ENCODE data around the gene FBN1. TPM values are rescaled to one million over a fixed set of nuclear protein-coding genes. Genes with fewer than 3 reads are reported as not detected.

The FBN1 gene
- total RNA-seq, 1 donor from 2014 or later = 102 TPM

DNA sequence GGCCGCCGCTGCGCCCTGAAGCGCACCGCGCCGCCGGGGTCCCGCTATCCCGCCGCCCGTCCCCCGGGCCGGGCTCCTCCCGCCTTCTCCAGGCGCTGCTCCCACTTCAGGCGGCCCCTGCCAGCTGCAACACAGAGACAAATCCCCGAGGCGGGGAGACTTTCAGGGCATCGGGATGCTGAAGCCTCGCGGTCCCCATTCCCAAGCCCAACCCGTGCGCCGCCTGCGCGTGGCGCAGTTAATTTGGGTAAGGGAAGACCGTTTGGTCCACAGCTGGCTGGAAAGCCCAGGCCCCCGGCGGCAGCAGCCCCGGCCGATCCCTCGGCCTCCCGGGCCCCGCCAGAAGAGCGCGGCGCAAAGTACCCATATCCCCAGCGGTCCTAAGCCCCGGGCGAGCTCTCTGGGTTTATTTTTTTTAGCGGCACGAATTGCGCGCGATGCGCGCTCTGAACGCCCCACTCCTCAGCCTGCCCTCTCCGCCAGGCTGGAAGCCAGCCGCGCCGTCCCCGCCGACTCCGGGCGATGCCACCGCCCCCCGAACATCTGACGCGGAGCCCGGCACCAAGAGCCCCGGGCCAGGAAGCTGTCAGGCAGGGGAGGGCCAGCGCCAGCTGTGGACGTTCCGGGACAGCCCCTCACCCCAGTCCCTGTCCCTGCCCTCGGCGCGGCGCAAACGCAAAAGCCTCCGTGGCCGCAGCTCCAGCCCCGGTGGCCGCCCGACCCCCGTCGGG lies 517 bp downstream of the FBN1 start:
- Histone ChIP-seq H3K27me3 (no peaks in the 10 kb centered on the region), H3K36me3 (no peaks in the 10 kb centered on the region), H3K4me1 (peaks cover 24% of the 10 kb centered on the region), H3K27ac (peak overlapping the region; percentile 93), H3K9me3 (no peaks in the 10 kb centered on the region), H3K4me3 (peak overlapping the region; percentile 61 to 84)
- DNase-seq (ENCODE audit: extremely low spot score in 2 of 2) = no peak
- no peak for TF ChIP-seq POLR2AphosphoS5 (IDR thresholded peaks at IDR 0.05; ENCODE audit: insufficient read depth in 1 of 2, low read depth in 1 of 2)
- TF ChIP-seq, protein P1, sequence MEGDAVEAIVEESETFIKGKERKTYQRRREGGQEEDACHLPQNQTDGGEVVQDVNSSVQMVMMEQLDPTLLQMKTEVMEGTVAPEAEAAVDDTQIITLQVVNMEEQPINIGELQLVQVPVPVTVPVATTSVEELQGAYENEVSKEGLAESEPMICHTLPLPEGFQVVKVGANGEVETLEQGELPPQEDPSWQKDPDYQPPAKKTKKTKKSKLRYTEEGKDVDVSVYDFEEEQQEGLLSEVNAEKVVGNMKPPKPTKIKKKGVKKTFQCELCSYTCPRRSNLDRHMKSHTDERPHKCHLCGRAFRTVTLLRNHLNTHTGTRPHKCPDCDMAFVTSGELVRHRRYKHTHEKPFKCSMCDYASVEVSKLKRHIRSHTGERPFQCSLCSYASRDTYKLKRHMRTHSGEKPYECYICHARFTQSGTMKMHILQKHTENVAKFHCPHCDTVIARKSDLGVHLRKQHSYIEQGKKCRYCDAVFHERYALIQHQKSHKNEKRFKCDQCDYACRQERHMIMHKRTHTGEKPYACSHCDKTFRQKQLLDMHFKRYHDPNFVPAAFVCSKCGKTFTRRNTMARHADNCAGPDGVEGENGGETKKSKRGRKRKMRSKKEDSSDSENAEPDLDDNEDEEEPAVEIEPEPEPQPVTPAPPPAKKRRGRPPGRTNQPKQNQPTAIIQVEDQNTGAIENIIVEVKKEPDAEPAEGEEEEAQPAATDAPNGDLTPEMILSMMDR (IDR thresholded peaks at IDR 0.05) = no peak
- TF ChIP-seq POLR2A (IDR thresholded peaks at IDR 0.05) = no peak
- intact Hi-C loops (cut with DNase I) = loop anchor here (10.0 kb wide), 1 partner anchor 100 kb away; no protein-coding TSS in a partner anchor

DNA sequence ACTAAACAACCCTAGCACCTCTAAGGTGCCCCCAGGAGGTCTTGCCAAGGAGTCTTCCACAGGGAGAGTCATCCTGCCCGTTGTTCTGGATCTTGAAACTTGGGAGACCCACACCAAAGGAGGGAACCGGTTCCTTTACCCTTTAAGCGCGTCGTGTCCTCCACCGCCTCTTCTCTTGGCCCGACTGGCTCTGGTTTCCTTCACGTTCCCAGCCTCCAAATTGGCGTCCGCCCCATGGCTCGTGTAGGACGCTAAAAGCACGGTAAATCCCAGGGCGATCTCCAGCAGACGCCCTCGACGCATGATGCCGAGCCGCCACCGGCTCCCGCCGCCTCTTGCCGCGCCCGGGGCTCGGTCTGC lies 1.1 kb downstream of the FBN1 start:
- Histone ChIP-seq H3K36me3 (no peaks in the 10 kb centered on the region), H3K9me3 (no peaks in the 10 kb centered on the region), H3K27ac (peak overlapping the region; percentile 93), H3K4me1 (peaks cover 24% of the 10 kb centered on the region), H3K4me3 (peak overlapping the region; percentile 61 to 84), H3K27me3 (no peaks in the 10 kb centered on the region)
- intact Hi-C loops (cut with DNase I) = loop anchor here (10.0 kb wide), 1 partner anchor 100 kb away; no protein-coding TSS in a partner anchor
- DNase-seq (ENCODE audit: extremely low spot score in 2 of 2) = no peak
- no peak for TF ChIP-seq POLR2A (IDR thresholded peaks at IDR 0.05)

DNA sequence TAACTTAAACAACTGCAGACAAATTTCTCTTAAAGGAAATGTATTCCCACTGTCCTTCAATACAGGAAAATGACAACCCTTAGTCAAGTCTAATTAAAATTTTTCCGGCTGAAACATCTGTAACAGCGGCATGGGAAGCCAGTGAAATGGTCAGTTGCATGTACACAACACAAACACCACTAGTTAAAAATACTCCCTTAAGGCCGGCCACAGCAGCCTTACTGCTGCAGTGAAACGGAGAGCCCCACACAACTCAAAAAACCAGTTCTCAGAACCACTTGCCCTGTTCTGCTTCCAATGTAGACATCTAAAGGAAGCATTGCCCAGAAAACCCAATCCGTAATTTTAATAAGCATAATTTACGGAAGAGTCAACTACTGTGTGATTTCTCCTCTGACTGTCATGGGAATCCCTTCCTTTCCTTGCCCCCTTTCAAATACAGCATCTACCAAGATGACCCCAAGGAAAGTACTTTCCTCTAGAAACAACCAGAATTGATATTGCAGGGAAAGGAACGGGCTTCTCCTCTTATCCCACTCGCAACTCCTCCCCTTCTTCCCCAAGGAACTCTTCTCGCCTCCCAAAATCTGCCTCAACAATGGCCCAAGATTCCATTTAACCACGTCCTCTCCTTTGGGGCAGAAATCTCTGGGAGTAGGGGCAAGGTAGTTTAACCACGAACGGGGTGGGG lies 1.6 kb downstream of the FBN1 start:
- H3K4me1 ChIP-seq = peaks cover 24% of the 10 kb centered on the region
- no peaks in the 10 kb centered on the region for H3K27me3 ChIP-seq
- TF ChIP-seq POLR2AphosphoS5 (IDR thresholded peaks at IDR 0.05; ENCODE audit: insufficient read depth in 1 of 2, low read depth in 1 of 2) (no peak), POLR2A (IDR thresholded peaks at IDR 0.05) (no peak)
- peak overlapping the region; percentile 93 for H3K27ac ChIP-seq
- intact Hi-C loops (cut with DNase I) = loop anchor here (10.0 kb wide), 1 partner anchor 99 kb away; no protein-coding TSS in a partner anchor
- H3K36me3 ChIP-seq = no peaks in the 10 kb centered on the region
- H3K9me3 ChIP-seq = no peaks in the 10 kb centered on the region
- peak overlapping the region; percentile 61 to 84 for H3K4me3 ChIP-seq
- no peak for DNase-seq (ENCODE audit: extremely low spot score in 2 of 2)

DNA sequence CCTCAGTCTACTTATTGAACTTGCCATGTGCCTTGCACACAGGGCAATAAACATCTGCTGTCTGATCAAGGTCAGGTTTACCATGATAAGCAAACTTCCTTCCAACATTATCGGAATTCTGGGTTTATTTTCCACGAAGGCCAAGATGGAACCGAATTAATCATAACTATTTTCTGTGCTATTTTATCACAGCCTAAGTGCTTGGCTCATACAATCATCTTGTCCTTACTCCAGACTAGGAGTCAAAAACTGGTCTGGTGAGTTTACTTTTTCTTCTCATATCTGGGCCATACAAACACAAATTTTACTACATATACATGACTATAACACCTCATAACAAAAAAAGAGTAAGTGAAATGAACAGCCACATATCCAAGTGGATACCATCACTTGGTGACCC lies 2.3 kb downstream of the FBN1 start:
- H3K9me3 ChIP-seq = no peaks in the 10 kb centered on the region
- TF ChIP-seq POLR2A (IDR thresholded peaks at IDR 0.05) = no peak
- TF ChIP-seq, protein P1 (IDR thresholded peaks at IDR 0.05) = no peak
- TF ChIP-seq POLR2AphosphoS5 (IDR thresholded peaks at IDR 0.05; ENCODE audit: insufficient read depth in 1 of 2, low read depth in 1 of 2) = no peak
- intact Hi-C loops (cut with DNase I) = loop anchor here (10.0 kb wide), 1 partner anchor 98 kb away; no protein-coding TSS in a partner anchor
- H3K27me3 ChIP-seq = no peaks in the 10 kb centered on the region
- peak overlapping the region; percentile 61 to 84 for H3K4me3 ChIP-seq
- peak overlapping the region; percentile 93 for H3K27ac ChIP-seq
- H3K4me1 ChIP-seq = peaks cover 24% of the 10 kb centered on the region
- DNase-seq (ENCODE audit: extremely low spot score in 2 of 2) = no peak
- H3K36me3 ChIP-seq = no peaks in the 10 kb centered on the region

DNA sequence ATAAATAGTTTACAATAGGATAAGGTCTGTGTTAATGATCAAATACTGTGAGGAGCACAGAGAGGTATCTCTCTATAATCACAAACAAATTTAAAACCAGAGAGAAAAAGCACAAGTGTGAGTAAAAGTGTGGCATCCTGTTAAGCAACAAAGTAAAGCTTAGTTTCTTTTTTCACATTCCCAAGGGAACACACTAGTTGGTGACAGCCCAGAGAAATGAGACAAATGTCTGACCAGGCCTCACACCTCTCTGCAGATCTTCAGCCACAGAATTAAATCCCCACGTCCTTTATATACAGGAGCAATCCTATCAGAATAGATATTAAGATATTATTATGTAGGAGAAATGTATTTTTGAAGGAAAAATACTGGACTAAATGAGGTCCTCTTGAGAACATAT lies 2.7 kb downstream of the FBN1 start:
- peak overlapping the region; percentile 93 for H3K27ac ChIP-seq

More for the DNA sequence above, 2.7 kb downstream of the FBN1 start:
- H3K4me1 ChIP-seq = peaks cover 27% of the 10 kb centered on the region
- DNase-seq (ENCODE audit: extremely low spot score in 2 of 2) = no peak
- intact Hi-C loops (cut with DNase I) = loop anchor here (10.0 kb wide), 1 partner anchor 98 kb away; no protein-coding TSS in a partner anchor
- H3K36me3 ChIP-seq = no peaks in the 10 kb centered on the region
- no peak for TF ChIP-seq POLR2AphosphoS5 (IDR thresholded peaks at IDR 0.05; ENCODE audit: insufficient read depth in 1 of 2, low read depth in 1 of 2)
- TF ChIP-seq, protein P1 (IDR thresholded peaks at IDR 0.05) = no peak
- TF ChIP-seq POLR2A (IDR thresholded peaks at IDR 0.05) = no peak
- H3K27me3 ChIP-seq = no peaks in the 10 kb centered on the region
- no peaks in the 10 kb centered on the region for H3K9me3 ChIP-seq
- H3K4me3 ChIP-seq = peak overlapping the region; percentile 61 to 84

Measured in vagina (tissue), 2 donors.